CD4-positive, alpha-beta memory T cell (primary cell): ENCODE data around the gene DOLPP1. TPM values are rescaled to one million over a fixed set of nuclear protein-coding genes. Genes with fewer than 3 reads are reported as not detected.

Experiments
- CTCF ChIA-PET: fragments of 350-600 bp; sonication (Branson Sonifier 250); formaldehyde crosslinking; loops from one replicate; lab custom pipeline; 2021; ENCODE audit warnings: inconsistent platforms; ENCODE audit not compliant: partially characterized antibody; lab: Charles Lee
- POLR2A ChIA-PET: fragments of 350-600 bp; sonication (Branson Sonifier 250); formaldehyde crosslinking; loops from one replicate; lab custom pipeline; 2021; ENCODE audit not compliant: partially characterized antibody; lab: Charles Lee
- DNase-seq, 5 donors: peaks; one replicate each; pipeline versions ENCODE4 v3.0.0 to v3.0.0-alpha.2; 2020 to 2022; ENCODE audit warnings: mixed read lengths in 1 of 5
- H3K27ac ChIP-seq: one replicate; pipeline ENCODE4 v1.7.0; 2013; ENCODE audit warnings: low read depth, low read length
- H3K27me3 ChIP-seq: 2 replicates; pipeline ENCODE4 v1.7.0; 2013; ENCODE audit warnings: mild to moderate bottlenecking, low read length, moderate library complexity; ENCODE audit not compliant: insufficient read depth
- H3K36me3 ChIP-seq: 2 replicates; pipeline ENCODE4 v1.7.0; 2013; ENCODE audit warnings: mild to moderate bottlenecking, low read length, moderate library complexity; ENCODE audit not compliant: insufficient read depth
- H3K4me1 ChIP-seq: 2 replicates; pipeline ENCODE4 v1.7.0; 2013; ENCODE audit warnings: mild to moderate bottlenecking, low read length, moderate library complexity; ENCODE audit not compliant: insufficient read depth
- H3K4me3 ChIP-seq, 2 donors: one replicate each; pipeline ENCODE4 v1.7.0; 2013; ENCODE audit warnings: low read length in 2 of 2, mild to moderate bottlenecking in 1 of 2
- H3K9me3 ChIP-seq, 2 donors: one replicate each; pipeline ENCODE4 v1.7.0; 2013; ENCODE audit warnings: low read length in 2 of 2, control low read depth in 1 of 2; ENCODE audit not compliant: control insufficient read depth in 1 of 2
- H3K27ac Mint-ChIP-seq, 7 donors: one replicate each; pipeline ENCODE4 v1.8.0; 2020 to 2021; ENCODE audit warnings: mixed read lengths in 7 of 7, mild to moderate bottlenecking in 6 of 7, inconsistent platforms in 3 of 7, moderate library complexity in 3 of 7
- H3K27me3 Mint-ChIP-seq, 2 donors: one replicate each; pipeline ENCODE4 v1.8.0; 2020 to 2021; ENCODE audit warnings: mixed read lengths in 2 of 2
- H3K36me3 Mint-ChIP-seq, 2 donors: one replicate each; pipeline ENCODE4 v1.8.0; 2020 to 2021; ENCODE audit warnings: mixed read lengths in 2 of 2, inconsistent platforms in 1 of 2, mild to moderate bottlenecking in 1 of 2
- H3K4me1 Mint-ChIP-seq, 4 donors: one replicate each; pipeline ENCODE4 v1.8.0; 2020 to 2021; ENCODE audit warnings: mixed read lengths in 4 of 4, mild to moderate bottlenecking in 1 of 4
- H3K4me3 Mint-ChIP-seq, 8 donors: one replicate each; pipeline ENCODE4 v1.8.0; 2020 to 2021; ENCODE audit warnings: mixed read lengths in 8 of 8, mild to moderate bottlenecking in 7 of 8, moderate library complexity in 6 of 8, inconsistent platforms in 3 of 8
- H3K9me3 Mint-ChIP-seq, 8 donors: one replicate each; pipeline ENCODE4 v1.8.0; 2020 to 2021; ENCODE audit warnings: mixed read lengths in 8 of 8, mild to moderate bottlenecking in 5 of 8, inconsistent platforms in 3 of 8, moderate library complexity in 1 of 8
- intact Hi-C: fragments of 100-400 bp; cut with micrococcal nuclease; formaldehyde crosslinking; loops from one replicate; pipeline ENCODE4 v1.15.1; 2023
- polyA plus RNA-seq, 2 donors: library from polyadenylated mRNA; unstranded; fragments of 300-500 nt; fragmentation: Illumina TruSeq; gene quantifications; one replicate each; pipeline ENCODE4 v1.2.3, GENCODE V29; 2021
- total RNA-seq, 2 experiments: library from RNA; stranded (reverse); gene quantifications; one replicate each; pipeline ENCODE4 v1.2.3, GENCODE V29; 2021

Gene DOLPP1
- total and polyA plus RNA-seq, 4 experiments from 2014 or later: 10.1 to 13.0 (median 12.1) TPM

GRCh38 chr9:129137292-129138143, 56.6 kb downstream of the DOLPP1 start:
- Mint-ChIP-seq H3K27me3 (no peaks in the 10 kb centered on the region), H3K36me3 (peaks cover 18 to 41% of the 10 kb centered on the region in 2 donors), H3K4me3 (peak overlapping the region in 1 of 8 donors; percentile 15), H3K9me3 (no peaks in the 10 kb centered on the region), H3K4me1 (peaks cover 12 to 33% (median 24%) of the 10 kb centered on the region in 4 donors), H3K27ac (peak overlapping the region in 1 of 7 donors; percentile 77)
- intact Hi-C loops: loop anchor here (2.0 kb wide), 2 partner anchors 27 to 37 kb away; partner anchors contain the start of genes CRAT and PTPA
- ChIA-PET CTCF (interaction anchor here (1.3 to 10.5 kb wide), 10 partner anchors 7 to 486 kb away, joined by 3 to 151 read pairs (median 19); partner anchors contain the start of genes C9orf50 and NTMT1), POLR2A (interaction anchor here (0.6 to 6.0 kb wide), 4 partner anchors 38 to 489 kb away, joined by 3 to 85 read pairs (median 30); partner anchors contain the start of genes IER5L and NTMT1)
- Histone ChIP-seq H3K36me3 (peaks cover 28% of the 10 kb centered on the region), H3K4me1 (peaks cover 29% of the 10 kb centered on the region), H3K9me3 (no peaks in the 10 kb centered on the region), H3K27ac (no peak overlapping the region), H3K27me3 (no peaks in the 10 kb centered on the region), H3K4me3 (no peak overlapping the region)
- DNase-seq: no peak

- Histone ChIP-seq H3K27me3 (no peaks in the 10 kb centered on the region), H3K4me1 (peaks cover 35% of the 10 kb centered on the region), H3K27ac (no peak overlapping the region), H3K36me3 (peaks cover 31% of the 10 kb centered on the region), H3K4me3 (no peak overlapping the region), H3K9me3 (no peaks in the 10 kb centered on the region)
- no peaks in the 10 kb centered on the region for H3K9me3 Mint-ChIP-seq
- H3K4me3 Mint-ChIP-seq: no peak overlapping the region
- intact Hi-C loops: loop anchor here (2.0 kb wide), 2 partner anchors 27 to 37 kb away; partner anchors contain the start of genes CRAT and PTPA
- H3K27ac Mint-ChIP-seq: no peak overlapping the region
- ChIA-PET CTCF (interaction anchor here (1.1 to 10.5 kb wide), 12 partner anchors 8 to 506 kb away, joined by 3 to 151 read pairs (median 11); partner anchors contain the start of genes C9orf50 and NTMT1), POLR2A (interaction anchor here (0.6 to 6.0 kb wide), 5 partner anchors 26 to 488 kb away, joined by 3 to 85 read pairs (median 5); partner anchors contain the start of genes IER5L, NTMT1 and PTPA)
- peaks cover 21 to 44% of the 10 kb centered on the region in 2 donors for H3K36me3 Mint-ChIP-seq
- no peaks in the 10 kb centered on the region for H3K27me3 Mint-ChIP-seq
- peaks cover 16 to 39% (median 28%) of the 10 kb centered on the region in 4 donors for H3K4me1 Mint-ChIP-seq
- DNase-seq: no peak
Measured at GRCh38 chr9:129138144-129138462, 57.2 kb downstream of the DOLPP1 start.

GRCh38 chr9:129138476-129139232, 57.7 kb downstream of the DOLPP1 start:
- POLR2A ChIA-PET: interaction anchor here (0.6 to 6.0 kb wide), 12 partner anchors 13 to 654 kb away, joined by 3 to 85 read pairs (median 6); partner anchors contain the start of genes DOLPP1, IER5L, NTMT1 and PTPA
- H3K27ac ChIP-seq: no peak overlapping the region
- Mint-ChIP-seq H3K27me3 (no peaks in the 10 kb centered on the region), H3K4me3 (peak overlapping the region in 3 of 8 donors; percentile 88 to 91 (median 90)), H3K27ac (peak overlapping the region in 5 of 7 donors; percentile 91 to 99 (median 97)), H3K36me3 (peaks cover 17 to 42% of the 10 kb centered on the region in 2 donors), H3K9me3 (no peaks in the 10 kb centered on the region), H3K4me1 (peaks cover 16 to 40% (median 29%) of the 10 kb centered on the region in 4 donors)
- CTCF ChIA-PET: interaction anchor here (0.8 to 10.5 kb wide), 21 partner anchors 8 to 645 kb away, joined by 3 to 151 read pairs (median 4); partner anchors contain the start of genes C9orf50, IER5L and NTMT1
- no peaks in the 10 kb centered on the region for H3K27me3 ChIP-seq
- H3K36me3 ChIP-seq: peaks cover 31% of the 10 kb centered on the region
- no peaks in the 10 kb centered on the region for H3K9me3 ChIP-seq
- peak in 1 of 5 donors; percentile 4 for DNase-seq
- intact Hi-C loops: loop anchor here (1.0 to 2.0 kb wide), 7 partner anchors 7 to 645 kb away; partner anchors contain the start of genes CRAT and PTPA
- no peak overlapping the region for H3K4me3 ChIP-seq
- H3K4me1 ChIP-seq: peaks cover 38% of the 10 kb centered on the region

DNA sequence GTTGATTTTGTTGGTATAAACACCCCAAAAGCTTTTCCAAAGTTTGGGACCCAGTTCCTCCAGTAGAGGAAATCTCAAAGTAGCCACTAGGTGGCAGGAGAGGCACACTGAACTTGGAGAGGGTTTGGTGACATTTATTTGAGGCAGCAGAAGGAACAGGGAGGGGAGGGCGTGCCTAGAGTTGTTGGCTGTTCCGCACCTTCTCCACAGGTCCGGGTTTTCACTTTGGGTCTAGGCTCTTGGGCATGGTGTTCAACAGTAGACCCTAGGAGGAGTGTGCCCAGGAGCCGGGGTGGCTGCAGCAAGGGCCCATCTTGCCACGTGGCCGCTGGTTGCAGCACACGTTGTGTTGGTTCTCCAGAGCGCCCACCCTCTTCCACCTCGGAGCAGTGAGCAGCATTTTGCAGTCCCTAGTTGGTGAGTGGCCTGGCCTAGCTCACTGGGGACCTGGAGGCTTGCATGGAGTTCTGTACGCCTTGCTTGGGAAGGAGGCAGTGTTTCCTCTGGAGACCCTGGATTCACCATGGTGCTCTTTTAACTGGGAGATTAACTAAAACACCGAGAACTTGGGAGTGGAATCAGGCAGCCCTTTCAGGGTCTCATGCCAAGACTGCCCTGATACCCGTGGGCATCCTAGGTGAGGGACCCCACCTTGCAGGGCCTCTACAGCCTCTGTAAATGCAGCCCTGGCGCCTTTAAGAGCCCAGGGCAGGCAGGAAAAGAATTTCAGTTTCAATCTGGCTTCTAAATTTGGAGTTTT, 58.5 kb downstream of the DOLPP1 start:
- CTCF ChIA-PET: interaction anchor here (0.8 to 10.5 kb wide), 36 partner anchors 9 to 679 kb away, joined by 3 to 151 read pairs (median 4); partner anchors contain the start of genes C9orf50, DOLPP1, IER5L and NTMT1
- peaks cover 32% of the 10 kb centered on the region for H3K36me3 ChIP-seq

GRCh38 chr9:129139993-129140396, 59.1 kb downstream of the DOLPP1 start:
- ChIA-PET CTCF (interaction anchor here (0.7 to 10.5 kb wide), 29 partner anchors 10 to 678 kb away, joined by 3 to 151 read pairs (median 5); partner anchors contain the start of genes C9orf50, DOLPP1, IER5L and NTMT1), POLR2A (interaction anchor here (0.6 to 6.0 kb wide), 19 partner anchors 9 to 653 kb away, joined by 3 to 85 read pairs (median 5); partner anchors contain the start of genes CRAT, DOLPP1, IER5L and NTMT1)
- Histone ChIP-seq H3K27ac (peak overlapping the region; percentile 90), H3K4me3 (peak overlapping the region; percentile 78 to 82), H3K27me3 (no peaks in the 10 kb centered on the region), H3K36me3 (peaks cover 32% of the 10 kb centered on the region), H3K9me3 (no peaks in the 10 kb centered on the region), H3K4me1 (peaks cover 38% of the 10 kb centered on the region)
- intact Hi-C loops: loop anchor here (1.0 to 2.0 kb wide), 7 partner anchors 9 to 643 kb away; partner anchors contain the start of genes CRAT and PTPA
- Mint-ChIP-seq H3K4me1 (peaks cover 15 to 37% (median 29%) of the 10 kb centered on the region in 4 donors), H3K27me3 (no peaks in the 10 kb centered on the region), H3K9me3 (no peaks in the 10 kb centered on the region), H3K4me3 (peak overlapping the region; percentile 86 to 95 (median 90)), H3K36me3 (peaks cover 19 to 39% of the 10 kb centered on the region in 2 donors), H3K27ac (peak overlapping the region; percentile 90 to 99 (median 92))
- peak; percentile 70 to 92 (median 73) for DNase-seq

More for the DNA sequence above, 58.5 kb downstream of the DOLPP1 start:
- H3K9me3 ChIP-seq: no peaks in the 10 kb centered on the region
- intact Hi-C loops: loop anchor here (1.0 to 2.0 kb wide), 7 partner anchors 8 to 644 kb away; partner anchors contain the start of genes CRAT and PTPA
- peak overlapping the region; percentile 78 to 82 for H3K4me3 ChIP-seq
- POLR2A ChIA-PET: interaction anchor here (0.6 to 6.0 kb wide), 18 partner anchors 8 to 653 kb away, joined by 3 to 85 read pairs (median 5); partner anchors contain the start of genes CRAT, DOLPP1, IER5L and NTMT1
- H3K27ac ChIP-seq: peak overlapping the region; percentile 90
- no peaks in the 10 kb centered on the region for H3K27me3 Mint-ChIP-seq
- peak overlapping the region; percentile 86 to 95 (median 90) for H3K4me3 Mint-ChIP-seq
- peak; percentile 78 to 83 (median 80) for DNase-seq
- H3K36me3 Mint-ChIP-seq: peaks cover 19 to 42% of the 10 kb centered on the region in 2 donors
- H3K27ac Mint-ChIP-seq: peak overlapping the region; percentile 90 to 99 (median 92)
- H3K4me1 ChIP-seq: peaks cover 38% of the 10 kb centered on the region
- no peaks in the 10 kb centered on the region for H3K9me3 Mint-ChIP-seq
- H3K27me3 ChIP-seq: no peaks in the 10 kb centered on the region
- H3K4me1 Mint-ChIP-seq: peaks cover 15 to 37% (median 29%) of the 10 kb centered on the region in 4 donors
